AG09319 (cell line): Measurements from ENCODE around the gene VIPAS39.
A peak's percentile ranks its signal among the peaks of the same experiment; 100 is the strongest.

Experiments
- DNase-seq: peaks from one replicate; pipeline ENCODE4 v3.0.0-alpha.2; 2010; ENCODE audit warnings: low read depth; ENCODE audit errors: extremely low read depth
- TF ChIP-seq, protein P1 (sequence below): IDR thresholded peaks from 2 replicates; pipeline ENCODE4 v1.5.1; 2011; ENCODE audit warnings: low read depth, mild to moderate bottlenecking, inconsistent platforms, low read length, moderate library complexity

VIPAS39 gene

DNA sequence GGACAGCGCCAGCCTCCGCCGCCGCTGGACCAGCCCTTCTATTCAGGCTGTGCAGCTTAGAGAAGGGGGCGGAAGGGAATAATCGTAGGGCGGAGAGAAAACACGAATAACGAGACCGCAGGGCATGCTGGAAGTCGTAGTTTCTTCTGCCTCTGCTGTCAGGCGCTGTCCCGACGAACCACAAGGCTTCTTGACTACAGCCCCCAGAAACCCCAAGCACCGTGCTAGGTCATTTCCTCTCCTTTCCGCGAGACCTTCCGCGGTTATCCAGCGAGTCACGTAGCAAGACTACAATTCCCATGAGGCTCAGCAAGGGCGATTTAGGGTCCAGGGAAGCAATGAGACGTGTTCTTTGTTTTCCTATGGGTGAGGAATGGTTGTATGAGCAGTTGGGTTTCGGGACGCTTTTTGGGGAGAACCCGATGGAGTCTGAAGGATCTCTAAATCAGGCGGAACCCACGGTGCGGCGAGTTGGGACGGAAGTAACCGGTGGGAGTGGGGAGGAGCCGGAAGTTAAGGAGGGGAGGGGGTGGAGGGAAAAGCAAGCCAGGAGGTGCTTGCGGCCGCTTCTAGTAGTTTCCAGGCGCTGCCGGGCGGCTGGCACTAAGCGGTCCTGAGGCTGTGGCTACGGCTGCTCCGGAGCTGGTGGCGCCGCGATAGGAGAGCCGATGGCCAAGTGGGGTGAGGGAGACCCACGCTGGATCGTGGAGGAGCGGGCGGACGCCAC, at the start of gene VIPAS39, which contains the start of gene AHSA1:
Gene VIPAS39, minus strand, starts transcription at position 80 of the 727 bp plus-strand sequence. CDS start 3,499 bp downstream, outside the sequence.
Gene AHSA1, plus strand, starts transcription at position 572 of the 727 bp plus-strand sequence. Its CDS starts 97 bp downstream, at position 669.
- TF ChIP-seq, protein P1, sequence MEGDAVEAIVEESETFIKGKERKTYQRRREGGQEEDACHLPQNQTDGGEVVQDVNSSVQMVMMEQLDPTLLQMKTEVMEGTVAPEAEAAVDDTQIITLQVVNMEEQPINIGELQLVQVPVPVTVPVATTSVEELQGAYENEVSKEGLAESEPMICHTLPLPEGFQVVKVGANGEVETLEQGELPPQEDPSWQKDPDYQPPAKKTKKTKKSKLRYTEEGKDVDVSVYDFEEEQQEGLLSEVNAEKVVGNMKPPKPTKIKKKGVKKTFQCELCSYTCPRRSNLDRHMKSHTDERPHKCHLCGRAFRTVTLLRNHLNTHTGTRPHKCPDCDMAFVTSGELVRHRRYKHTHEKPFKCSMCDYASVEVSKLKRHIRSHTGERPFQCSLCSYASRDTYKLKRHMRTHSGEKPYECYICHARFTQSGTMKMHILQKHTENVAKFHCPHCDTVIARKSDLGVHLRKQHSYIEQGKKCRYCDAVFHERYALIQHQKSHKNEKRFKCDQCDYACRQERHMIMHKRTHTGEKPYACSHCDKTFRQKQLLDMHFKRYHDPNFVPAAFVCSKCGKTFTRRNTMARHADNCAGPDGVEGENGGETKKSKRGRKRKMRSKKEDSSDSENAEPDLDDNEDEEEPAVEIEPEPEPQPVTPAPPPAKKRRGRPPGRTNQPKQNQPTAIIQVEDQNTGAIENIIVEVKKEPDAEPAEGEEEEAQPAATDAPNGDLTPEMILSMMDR, result no peak
- peak; percentile 95 for DNase-seq

DNA sequence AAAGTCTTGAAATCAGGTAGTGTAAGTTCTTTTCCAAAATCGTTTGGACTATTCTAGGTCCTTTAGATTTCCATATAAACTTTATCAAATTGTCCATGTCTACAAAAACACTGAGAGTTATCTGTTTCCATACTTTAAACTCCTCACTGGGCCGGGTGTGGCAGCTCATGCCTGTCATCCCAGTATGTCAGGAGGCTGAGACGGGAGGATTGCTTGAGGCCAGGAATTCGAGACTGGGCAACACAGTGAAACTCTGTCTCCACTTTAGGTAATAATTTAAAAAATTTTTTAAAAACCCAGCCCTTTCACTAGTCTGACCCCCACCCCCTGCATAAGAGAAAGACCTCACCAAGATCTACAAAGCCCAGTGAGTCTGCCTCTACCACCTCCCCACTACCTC, 47.6 kb upstream of the VIPAS39 start:
- TF ChIP-seq, protein P1, result no peak
- no peak for DNase-seq

DNA sequence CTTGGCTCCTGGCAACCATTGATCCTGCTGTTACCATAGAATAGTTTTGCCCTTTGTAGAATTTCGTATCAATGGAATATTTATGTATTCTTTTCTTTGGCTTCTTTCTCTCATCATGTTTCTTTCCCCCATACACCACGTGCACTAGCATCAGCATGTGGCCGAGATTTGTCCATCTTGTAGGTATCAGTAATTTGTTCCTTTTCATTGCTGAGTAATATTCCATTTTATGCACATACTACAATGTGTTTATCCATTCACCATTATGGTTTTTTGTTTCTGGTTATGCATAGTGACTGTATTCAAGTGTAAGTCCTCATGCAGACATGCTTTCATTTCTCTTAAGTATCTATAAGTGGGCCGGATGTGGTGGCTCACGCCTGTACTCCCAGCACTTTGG, 45.7 kb upstream of the VIPAS39 start:
- DNase-seq, result no peak

DNA sequence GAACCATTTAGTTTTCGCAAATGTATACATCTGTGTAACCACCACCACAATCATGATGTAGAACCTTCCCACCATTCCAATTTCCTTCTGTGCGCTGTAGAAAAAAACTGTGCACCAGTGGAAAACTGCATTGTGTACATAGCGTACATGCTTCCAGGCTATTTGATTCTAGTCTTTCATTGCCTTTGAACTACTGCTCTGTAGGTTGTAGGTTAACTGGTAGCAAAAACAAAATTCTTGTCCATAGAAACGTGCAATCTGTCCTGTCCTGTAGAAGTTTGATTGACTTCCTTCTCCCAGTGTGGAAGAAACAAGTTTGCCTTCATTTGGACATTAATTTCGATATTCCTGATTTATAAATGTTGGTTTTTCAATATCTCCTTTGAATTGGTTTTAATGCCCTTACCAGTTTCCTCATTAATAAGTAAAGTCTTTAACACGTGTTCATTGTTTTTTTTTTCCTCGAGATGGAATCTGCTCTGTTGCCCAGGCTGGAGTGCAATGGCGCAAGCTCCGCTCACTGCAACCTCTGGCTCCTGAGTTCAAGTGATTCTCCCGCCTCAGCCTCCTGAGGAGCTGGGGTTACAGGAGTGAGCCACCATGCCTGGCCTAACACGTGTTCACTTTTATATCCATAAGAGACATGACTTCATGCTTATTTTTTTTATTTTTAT, 44.8 kb upstream of the VIPAS39 start:
- TF ChIP-seq, protein P1, result no peak
- DNase-seq, result no peak

More for the DNA sequence above, 45.7 kb upstream of the VIPAS39 start:
- TF ChIP-seq, protein P1, result no peak

DNA sequence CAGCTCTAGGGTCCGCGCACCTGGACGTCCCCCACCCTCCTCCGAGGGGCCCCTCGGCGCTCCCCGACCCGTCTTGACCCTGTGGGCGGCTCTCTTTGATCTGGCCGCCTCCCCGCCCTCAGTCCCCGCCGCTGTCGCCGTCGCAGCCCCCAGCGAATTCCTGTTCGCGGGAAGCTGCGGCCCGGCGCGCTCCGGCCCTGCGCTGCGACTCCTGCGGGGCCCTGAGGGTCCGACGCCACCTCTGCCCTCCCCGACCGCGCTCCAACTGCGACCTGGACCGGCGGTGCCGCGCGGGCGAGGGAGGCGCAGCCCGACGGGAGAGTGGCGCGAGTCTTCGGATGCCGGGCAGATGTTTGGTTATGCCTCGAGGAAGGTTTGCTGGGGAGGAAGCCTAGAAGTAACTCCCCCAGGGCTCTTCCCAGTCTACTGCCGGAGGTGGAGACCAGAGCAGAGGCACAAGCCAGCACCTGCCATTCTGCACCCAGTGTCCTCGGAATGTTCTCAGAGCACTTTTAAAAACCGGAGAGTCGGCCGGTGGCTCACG, 41.7 kb upstream of the VIPAS39 start:
- DNase-seq, result no peak
- TF ChIP-seq, protein P1, result no peak

DNA sequence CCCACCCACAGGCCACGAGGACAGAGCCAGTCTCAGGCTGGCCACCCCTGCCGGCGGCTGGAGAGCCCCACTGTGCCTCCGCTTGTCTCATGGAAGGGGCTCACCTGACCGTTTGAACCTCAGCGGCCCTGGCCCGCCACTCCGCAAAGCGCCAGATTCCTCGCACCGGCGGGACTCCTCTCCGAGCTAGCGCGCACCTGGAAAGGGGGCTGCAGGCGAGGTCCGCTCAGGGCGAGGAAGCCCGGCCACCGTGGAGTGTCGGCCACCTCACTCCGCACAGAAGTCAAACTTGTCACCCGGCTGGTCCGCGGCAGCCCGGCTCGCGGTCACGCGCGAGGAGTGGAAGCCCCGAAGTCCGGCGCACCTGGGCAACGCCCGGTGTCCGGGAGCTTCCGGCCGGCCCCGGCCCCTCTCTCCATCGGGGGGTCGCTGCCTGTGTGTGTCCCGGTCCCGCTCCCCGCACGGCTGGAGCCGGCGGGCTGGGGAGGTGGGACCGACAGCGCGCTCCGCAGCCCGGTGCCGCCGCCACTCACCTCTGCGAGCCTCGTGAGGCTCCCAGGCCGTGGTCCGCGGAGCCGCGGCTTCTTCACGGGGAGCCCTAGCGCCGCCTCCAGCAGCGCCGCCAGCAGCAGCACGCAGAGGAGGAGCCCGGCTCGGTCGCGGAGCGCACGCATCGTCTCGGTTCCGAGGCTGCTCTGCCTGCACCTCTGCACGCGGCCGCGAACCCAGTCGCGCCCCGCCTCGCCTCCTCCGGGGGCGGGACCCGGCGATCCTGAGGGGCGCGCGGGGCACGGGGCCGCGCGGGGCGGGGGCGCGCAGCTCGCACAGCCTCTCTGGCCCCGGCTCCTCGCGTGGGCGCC, 40.9 kb upstream of the VIPAS39 start, which contains the start of gene ISM2:
Gene ISM2, minus strand, starts transcription at position 697 of the 860 bp plus-strand sequence. Its CDS starts 23 bp downstream, at position 674.
- no peak for DNase-seq
- TF ChIP-seq, protein P1, result no peak
